Vagina (tissue), 2 donors: ENCODE results near the gene NUAK1.

ENCODE experiments used
- CTCF ChIP-seq, 3 experiments: fragments of 450-650 bp in 2 of 3; fragments of 200-600 bp in 1 of 3; sonication (generic) in 1 of 3; IDR thresholded peaks; one replicate each; pipeline ENCODE4 v1.5.1; 2017 to 2019; ENCODE audit warnings: antibody characterized with exemption in 3 of 3, mild to moderate bottlenecking in 2 of 3, moderate library complexity in 2 of 3
- POLR2A ChIP-seq, 2 donors: fragments of 450-650 bp; IDR thresholded peaks; one replicate each; pipeline ENCODE4 v1.6.1; 2017; ENCODE audit warnings: antibody characterized with exemption in 2 of 2, mild to moderate bottlenecking in 2 of 2, moderate library complexity in 2 of 2
- POLR2AphosphoS5 ChIP-seq, 2 donors: sonication (generic); formaldehyde crosslinking; IDR thresholded peaks; one replicate each; pipeline ENCODE4 v1.9.0; 2017; ENCODE audit warnings: antibody characterized with exemption in 2 of 2, mild to moderate bottlenecking in 2 of 2, low read depth in 1 of 2; ENCODE audit not compliant: insufficient read depth in 1 of 2

- TF ChIP-seq CTCF (IDR thresholded peaks at IDR 0.05) (no peak), POLR2AphosphoS5 (IDR thresholded peaks at IDR 0.05; ENCODE audit: insufficient read depth in 1 of 2, low read depth in 1 of 2) (no peak), POLR2A (IDR thresholded peaks at IDR 0.05) (no peak)
These were observed 84.7 kb downstream of the NUAK1 start for GRCh38 chr12:106054049-106054448.
